HG02678 (cell line): ENCODE measurements around the gene IRF7.

Experiments used
- ATAC-seq: cut with Tn5 transposase; IDR thresholded peaks from one replicate; pipeline ENCODE4 v1.9.1; 2021; ENCODE audit warnings: mild to moderate bottlenecking, moderate library complexity; ENCODE audit not compliant: unreplicated experiment

Gene IRF7

DNA sequence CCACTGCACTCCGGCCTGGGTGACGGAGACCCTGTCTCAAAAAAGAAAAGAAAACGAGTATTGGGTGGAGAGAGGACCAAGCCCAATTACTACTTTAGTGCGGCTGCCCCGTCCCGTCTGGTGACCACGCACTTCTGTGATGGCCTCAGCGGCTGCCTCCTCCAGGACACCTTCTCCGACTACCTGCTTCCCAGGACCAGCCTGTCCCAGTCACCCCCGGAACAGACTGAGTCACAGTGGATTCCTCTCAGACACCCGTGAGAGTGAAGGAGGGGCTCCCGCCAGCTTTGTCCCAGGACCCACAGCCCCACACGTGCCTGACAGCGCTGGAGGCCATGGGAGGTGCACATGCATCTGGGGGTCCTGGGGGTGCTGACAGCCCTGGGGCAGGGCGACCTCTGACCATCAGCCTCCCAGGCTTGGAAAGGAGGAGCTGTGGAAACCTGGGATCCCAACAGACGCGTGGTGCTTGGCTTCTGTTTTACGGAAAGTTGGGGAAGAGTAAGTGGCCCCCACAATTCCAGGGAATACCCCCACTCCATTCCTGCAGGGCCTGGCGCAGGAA is 26.1 kb upstream of the IRF7 start:
- no peak for ATAC-seq

DNA sequence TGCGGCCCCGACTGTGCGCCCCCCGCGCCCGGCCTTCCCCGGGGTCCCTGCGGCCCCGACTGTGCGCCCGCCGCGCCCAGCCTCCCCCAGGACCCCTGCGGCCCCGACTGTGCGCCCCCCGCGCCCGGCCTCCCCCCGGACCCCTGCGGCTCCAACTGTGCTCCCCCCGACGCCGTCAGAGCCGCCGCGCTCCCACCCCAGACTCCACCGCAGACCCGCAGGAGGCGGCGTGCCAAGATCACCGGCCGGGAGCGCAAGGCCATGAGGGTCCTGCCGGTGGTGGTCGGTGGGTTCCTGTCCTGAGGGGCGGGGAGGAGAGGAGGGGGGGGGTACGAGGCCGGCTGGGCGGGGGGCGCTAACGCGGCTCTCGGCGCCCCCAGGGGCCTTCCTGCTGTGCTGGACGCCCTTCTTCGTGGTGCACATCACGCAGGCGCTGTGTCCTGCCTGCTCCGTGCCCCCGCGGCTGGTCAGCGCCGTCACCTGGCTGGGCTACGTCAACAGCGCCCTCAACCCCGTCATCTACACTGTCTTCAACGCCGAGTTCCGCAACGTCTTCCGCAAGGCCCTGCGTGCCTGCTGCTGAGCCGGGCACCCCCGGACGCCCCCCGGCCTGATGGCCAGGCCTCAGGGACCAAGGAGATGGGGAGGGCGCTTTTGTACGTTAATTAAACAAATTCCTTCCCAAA is 24.4 kb upstream of the IRF7 start:
- ATAC-seq: no peak

DNA sequence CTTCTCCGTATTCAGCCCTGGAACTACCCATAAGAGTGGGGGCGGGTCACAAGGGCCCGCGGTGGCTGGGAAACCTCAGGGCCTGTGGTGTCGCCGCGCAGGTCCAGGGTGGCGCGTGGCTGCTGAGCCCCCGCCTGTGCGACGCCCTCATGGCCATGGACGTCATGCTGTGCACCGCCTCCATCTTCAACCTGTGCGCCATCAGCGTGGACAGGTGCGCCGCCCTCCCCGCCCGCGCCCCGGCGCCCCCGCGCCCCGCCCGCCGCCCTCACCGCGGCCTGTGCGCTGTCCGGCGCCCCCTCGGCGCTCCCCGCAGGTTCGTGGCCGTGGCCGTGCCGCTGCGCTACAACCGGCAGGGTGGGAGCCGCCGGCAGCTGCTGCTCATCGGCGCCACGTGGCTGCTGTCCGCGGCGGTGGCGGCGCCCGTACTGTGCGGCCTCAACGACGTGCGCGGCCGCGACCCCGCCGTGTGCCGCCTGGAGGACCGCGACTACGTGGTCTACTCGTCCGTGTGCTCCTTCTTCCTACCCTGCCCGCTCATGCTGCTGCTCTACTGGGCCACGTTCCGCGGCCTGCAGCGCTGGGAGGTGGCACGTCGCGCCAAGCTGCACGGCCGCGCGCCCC is 23.7 kb upstream of the IRF7 start:
- ATAC-seq: no peak

DNA sequence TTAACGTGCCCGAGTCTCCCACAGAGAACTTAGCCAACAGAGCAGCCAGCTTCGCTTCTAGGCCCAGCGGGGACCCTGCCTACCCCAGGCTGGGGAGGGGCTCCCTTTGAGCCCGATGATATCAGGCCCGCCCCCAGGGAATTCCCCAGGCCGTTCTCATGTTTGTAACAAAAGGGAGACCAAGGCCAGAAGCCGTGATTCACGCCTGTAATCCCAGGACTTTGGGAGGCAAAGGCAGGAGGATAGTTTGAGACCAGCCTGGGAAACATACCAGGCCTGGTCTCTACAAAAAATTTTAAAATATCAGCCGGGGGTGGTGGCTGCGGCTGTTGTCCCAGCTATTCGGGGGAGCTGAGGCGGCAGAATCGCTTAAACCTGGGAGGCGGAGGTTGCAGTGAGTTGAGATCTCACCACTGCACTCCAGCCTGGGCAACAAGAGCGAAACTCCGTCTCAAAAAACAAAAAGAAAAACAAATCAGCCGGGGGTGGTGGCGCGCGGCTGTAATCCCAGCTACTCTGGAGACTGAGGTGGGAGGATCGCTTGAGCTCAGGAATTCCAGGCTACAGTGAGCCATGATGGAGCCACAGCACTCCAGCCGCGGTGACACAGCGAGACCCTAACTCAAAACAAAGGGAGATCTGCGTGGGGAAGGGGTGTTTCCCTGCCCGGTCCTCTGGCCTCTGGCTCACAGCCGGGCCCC is 23.0 kb upstream of the IRF7 start:
- ATAC-seq: no peak

DNA sequence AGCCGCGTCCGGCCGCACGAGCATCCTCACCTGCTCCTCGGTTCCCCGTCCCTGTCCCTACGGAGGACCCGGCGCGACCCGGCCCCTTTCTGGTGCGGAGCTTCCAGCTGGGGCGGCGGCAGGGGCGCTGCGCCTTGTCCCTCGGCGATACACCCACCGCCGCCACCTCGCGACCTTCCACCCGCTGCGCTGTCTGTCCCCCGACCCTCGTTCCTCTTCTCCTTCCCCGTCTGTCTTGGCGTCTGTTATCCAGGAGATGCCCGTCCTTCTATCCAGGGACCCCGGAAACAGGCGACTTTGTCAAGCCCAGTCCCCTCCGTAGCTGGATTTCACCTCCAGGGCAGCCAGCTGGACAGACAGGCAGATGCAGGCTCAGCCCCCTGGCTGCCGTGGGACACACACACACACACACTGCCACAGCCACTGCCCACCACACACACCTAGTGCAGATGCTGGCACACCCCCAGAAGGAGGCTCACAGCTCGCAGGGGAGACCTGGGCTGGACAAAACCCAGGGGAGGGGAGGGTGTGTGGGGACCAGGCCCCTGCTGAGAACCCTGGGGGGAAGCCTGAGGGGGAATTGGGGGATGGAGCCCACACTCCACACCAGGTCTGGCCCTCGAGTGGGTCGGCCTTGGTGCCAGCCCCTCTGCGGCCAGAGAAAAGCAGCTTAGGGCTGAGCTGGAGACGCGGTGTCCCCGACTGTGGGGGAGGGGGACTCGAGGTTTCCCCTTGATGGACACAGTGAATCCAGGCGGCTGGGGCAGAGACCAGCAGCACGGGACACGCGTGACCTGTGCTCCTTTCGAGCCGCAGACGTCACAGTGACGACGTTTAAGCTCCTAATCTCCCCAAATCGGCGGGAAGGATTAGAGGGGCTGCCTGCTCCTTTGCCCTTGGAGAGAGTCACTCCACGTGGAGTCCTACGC is 22.1 kb upstream of the IRF7 start:
- ATAC-seq: no peak

DNA sequence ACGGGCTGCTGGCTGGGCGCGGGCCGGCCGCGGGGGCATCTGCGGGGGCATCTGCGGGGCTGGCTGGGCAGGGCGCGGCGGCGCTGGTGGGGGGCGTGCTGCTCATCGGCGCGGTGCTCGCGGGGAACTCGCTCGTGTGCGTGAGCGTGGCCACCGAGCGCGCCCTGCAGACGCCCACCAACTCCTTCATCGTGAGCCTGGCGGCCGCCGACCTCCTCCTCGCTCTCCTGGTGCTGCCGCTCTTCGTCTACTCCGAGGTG is 21.5 kb upstream of the IRF7 start:
- no peak for ATAC-seq

DNA sequence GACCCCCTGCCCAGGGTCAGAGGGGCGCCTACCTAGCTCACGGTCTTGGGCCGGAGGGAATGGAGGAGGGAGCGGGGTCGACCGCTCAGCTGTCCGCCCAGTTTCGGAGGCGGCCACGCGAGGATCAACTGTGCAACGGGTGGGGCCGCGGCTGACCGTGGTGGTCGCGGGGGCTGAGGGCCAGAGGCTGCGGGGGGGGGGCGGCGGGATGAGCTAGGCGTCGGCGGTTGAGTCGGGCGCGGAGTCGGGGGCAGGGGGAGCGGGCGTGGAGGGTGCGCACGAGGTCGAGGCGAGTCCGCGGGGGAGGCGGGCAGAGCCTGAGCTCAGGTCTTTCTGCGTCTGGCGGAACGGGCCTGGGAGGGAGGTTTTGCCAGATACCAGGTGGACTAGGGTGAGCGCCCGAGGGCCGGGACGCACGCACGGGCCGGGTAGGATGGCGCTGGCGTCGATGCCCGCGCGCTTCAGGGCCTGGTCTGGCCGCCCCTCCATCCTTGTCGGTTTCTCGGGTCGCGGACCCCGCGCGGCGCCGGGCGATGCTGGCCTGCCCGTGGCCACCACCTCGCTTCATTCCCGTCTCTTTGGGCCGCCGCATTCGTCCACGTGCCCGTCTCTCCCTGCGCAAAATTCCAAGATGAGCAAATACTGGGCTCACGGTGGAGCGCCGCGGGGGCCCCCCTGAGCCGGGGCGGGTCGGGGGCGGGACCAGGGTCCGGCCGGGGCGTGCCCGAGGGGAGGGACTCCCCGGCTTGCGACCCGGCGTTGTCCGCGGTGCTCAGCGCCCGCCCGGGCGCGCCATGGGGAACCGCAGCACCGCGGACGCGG is 21.0 kb upstream of the IRF7 start, which contains the start of gene DRD4:
Gene DRD4, plus strand, starts transcription at position 759 of the 822 bp plus-strand sequence. Its CDS starts 36 bp downstream, at position 795.
- no peak for ATAC-seq

DNA sequence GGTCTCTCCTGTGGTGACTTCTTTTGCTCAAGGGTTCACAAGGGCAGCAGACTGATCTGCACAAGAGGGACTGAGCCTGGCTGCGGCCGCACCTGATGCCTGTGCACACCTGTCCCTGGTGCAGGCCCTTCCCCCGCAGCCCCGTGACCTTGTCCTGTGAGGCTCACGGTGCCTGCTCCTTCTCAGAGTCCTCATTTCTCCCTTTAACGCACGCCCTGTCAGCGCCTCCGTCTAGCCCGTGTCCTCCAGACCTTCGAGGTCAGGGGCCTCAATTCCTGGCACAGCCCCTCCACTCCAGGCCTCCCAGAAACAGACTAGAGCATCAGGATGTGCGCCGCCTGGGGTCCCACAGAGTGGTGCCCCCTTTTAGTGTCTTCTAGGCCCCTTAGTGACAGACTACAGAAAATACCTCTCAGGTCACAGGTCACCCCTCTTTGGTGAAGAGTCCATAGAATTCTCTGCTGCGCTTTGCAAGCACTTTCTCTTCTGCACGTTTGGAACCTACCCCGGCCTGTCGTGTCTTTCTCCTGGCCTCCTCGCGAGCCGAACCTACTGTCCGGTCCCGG is 20.3 kb upstream of the IRF7 start:
- ATAC-seq: no peak

DNA sequence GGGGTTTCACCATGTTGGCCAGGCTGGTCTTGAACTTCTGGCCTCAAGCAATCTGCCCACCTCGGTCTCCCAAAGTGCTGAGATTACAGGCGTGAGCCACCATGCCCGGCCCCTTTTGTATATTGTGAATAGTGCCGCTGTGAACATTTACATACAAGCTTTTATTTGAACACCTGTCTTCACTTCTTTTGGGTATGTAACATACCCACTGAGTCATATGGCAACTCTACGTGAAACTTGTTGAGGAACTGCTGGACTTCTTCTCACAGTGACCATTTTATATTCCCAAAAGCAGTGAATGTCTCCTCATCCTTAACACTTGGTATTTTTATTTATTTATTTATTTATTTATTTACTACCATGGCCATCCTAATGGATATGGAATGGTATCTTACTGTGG is 15.1 kb upstream of the IRF7 start:
- no peak for ATAC-seq

DNA sequence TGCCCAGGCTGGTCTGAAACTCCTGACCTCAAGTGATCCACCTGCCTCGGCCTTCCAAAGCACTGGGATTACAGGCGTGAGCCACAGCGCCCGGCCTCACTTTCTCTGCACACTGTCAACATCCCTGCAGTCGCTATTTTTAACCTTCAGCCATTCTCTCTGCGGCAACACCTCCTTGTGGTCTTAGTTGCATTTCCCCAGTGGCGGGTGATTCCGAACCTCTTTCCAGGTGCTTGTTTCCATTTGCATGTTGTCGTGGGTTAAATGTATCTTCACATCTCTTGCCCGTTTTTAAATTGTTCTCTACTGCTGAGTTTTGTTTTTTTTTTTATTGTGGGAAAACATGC is 13.5 kb upstream of the IRF7 start:
- no peak for ATAC-seq

DNA sequence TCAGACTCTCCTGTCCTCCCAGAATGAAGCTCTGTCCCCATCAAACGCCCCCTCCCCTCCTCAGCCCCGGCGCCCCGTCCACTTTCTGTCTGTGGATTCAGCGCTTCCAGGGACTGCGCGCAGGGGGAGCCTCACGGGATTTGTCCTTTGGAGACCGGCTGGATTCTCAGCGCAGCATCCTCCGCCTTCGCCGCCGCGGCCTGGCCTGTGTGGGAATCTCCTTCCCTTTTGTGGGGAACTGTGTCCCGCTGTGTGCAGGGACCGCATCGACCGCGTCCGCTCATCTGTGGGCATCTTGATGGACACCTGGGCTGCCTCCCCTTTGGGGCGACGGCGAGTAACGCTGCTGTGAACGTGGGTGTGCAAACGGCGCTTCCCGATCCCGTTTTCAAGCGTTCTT is 12.3 kb upstream of the IRF7 start:
- no peak for ATAC-seq

DNA sequence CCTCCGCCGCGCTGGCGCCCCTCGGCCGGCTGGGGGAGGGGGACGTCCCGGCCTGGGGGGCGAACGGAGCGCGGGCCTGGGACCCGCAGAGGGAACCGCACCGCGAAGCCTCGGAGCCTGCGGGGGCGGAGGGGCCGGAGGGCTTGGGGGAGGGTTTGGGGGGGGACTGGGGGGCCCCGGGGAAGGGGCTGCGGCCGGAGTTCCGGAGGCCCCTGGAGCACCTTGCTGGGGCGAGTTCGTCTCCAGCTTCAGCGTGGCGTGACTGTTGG is 11.5 kb upstream of the IRF7 start:
- ATAC-seq: no peak

DNA sequence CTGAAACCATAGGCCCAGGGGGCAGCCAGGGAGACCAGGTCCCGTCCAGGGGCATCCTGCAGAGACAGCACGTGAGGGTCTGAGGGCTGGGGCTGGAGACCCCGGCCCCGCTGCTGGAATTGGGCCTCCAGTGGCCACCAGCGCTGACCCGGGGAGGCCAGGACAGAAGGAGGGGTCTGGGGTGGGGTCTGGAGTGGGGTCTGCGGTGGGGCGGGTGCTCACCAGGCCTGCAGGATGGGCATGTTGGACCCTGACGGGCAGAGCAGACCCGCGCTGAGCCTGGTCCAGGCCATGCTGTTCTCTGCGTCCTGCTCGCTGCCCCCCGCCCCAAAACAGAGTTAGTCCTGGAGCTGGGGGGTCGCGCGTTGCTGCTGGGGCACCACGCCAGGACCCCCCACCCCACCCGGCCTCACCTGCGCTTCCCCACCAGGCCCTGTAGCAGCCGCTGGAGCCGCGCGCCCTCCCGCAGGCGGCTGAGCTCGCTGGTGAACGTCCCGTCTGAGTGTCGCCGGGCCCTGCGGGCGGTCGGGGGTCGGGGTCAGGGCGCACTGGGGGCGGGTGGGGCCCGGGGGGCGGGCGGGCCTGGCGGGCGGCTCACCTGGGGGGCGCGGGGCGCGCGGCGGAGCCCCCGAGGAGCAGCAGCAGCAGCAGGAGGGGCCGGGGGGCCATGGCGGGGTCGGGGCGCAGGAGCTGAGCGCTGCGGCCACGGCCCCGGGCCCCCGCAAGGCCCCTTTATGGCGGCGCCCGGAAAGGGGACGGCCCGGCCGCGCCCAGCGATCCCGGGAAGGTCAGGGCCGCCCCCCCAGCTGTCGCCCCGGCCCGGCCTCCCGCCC is 10.9 kb upstream of the IRF7 start, which contains the start of gene SCT:
Gene SCT, minus strand, starts transcription at position 707 of the 833 bp plus-strand sequence. Its CDS starts 38 bp downstream, at position 669.
- no peak for ATAC-seq

DNA sequence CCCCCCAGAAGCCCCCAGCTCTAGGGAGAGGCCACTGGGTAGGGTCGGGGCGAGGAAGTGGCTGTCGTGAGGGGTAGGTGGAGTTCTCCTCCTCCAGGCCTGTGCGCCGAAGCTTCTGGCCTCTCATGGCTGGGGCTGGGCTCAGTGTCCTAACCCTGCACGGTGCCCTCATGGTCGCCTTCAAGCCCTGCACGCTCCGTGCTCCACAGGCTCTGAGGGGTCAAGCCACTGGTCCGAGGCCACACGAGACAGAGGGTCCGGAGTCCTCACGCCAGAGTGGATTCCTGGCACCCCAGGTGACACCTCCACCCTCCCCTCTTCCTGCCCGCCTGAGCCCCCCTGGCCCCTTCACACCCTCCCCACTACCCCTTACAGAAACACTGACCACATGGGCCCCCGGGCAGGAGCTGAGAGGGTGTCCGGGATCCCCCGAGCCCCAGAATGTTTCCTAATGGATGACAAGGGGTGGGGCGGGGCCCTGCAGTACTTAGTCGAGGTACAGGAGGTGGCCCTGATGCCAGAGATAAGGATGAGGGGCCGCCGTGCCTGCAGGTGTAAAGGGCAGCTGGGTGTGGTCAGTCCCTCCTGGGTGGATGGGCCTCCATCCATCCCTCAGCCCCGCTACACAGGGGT is 10.0 kb upstream of the IRF7 start:
- ATAC-seq: no peak

DNA sequence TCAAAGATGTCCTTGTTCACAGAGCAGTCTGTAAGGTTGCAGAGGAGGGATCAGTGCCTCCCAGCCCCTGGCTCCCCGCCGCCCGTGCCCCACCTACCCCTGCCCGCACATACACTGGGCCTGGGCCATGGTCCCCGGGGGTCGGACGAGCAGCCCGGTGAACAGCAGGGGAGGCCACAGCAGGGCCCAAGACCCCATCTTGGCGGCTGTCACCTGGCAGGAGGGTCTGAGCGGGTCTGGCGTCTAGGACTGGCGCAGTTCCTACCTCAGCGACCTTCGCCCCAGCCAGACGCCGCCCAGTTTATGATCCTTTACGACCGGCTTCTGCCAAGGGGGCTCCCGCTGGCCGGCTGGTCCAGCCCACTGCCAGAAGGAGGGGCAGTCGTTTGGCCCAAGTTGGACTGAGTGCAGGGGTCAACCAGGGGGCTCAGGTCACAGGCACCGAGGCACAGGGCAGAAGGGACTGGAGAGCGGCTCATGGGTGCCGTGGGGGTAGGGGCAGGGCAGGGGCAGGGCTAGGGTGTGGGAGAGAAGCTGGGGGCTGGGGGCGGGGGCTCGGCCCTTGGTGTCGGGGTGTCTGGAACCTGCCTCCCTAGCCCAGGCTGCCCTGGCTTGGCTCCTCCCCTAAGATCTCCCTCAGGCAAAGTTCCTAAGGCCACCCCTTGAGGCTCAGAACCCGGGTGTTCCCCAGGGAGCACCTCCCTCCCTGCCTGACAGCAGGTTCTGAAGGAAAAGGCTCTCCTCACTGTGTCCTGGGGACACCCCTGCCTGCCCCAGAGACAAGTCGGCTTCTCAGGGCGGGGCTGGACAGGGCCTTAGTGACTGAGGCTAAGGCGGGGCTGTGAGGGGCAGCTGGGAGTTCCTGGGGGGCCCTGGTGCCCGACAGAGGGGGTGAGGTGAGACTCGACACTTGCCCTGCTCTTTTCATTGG is 9.2 kb upstream of the IRF7 start, which contains the start of gene CDHR5:
Gene CDHR5, minus strand, starts transcription at position 251 of the 931 bp plus-strand sequence. Its CDS starts 53 bp downstream, at position 198.
- ATAC-seq: no peak

DNA sequence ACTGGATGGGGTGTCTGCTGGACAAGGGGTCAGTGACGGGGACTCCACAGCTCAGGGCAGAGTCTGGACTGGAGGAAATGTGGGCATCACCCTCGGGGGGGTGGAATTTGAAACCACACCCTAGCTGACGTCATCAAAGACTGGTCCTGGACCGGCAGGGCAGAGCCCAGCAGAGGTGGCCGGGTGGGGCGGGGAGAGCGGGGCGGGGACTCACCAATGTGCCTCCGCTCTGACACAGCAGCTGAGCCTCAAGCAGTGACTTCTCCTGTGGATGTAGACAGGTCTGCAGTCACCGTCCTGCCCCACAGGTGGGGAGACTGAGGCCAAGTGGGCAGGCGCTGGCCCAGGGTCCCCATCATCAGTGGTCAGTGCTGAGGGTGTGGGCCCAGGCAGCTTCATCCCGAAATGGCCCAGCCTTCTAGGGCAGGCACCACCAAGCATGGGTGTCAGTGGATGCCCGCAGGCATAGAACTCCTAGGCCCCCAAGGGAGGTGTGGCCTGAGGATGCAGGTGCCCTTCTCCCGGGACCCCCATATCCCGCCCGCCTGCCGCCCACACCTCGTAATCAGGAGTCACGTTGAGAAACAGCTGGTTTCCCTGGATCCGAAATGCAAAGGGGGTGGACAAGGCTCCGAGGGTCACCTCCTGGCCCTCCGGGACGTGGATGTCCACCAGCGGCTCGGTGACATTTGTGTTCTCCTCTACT is 8.4 kb upstream of the IRF7 start:
- ATAC-seq: no peak

DNA sequence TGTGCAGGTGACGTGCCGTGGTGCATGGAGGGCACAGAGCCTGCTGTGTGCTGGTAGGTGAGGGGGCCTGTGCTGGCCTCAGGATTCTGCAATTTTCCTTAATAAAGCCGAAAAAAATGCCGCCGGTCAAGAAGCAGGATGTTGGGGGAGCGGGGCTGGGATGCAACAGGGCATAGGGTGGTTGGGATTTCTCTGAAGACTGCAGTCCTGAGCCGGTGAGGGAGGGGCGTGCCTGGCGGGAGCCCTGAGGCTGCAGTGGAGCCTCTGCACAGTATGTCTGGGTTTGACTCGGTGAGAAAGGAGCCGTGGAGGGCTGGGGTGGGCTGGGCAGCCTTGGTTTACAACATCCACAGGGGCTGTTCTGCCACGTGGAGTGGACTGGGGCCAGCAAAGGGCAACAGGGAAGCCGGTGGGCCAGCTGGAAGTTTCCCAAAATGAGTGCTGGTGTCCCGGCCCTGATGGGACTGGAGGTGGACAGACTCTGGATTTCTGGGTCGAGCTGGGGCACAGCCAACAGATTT is 7.7 kb upstream of the IRF7 start:
- no peak for ATAC-seq
